MM.1S (cell line): ENCODE data around the gene QRFPR.

ENCODE experiments used
- DNase-seq: peaks from one replicate; pipeline ENCODE4 v3.0.0-alpha.2; 2015
- H2AFZ ChIP-seq: fragments of 300-600 bp; sonication (generic); 2 replicates; pipeline ENCODE4 v1.6.0; 2016; ENCODE audit warnings: antibody characterized with exemption, low read length
- H3F3A ChIP-seq: fragments of 300-600 bp; sonication (generic); 2 replicates; pipeline ENCODE4 v1.6.1; 2016; ENCODE audit warnings: mild to moderate bottlenecking, antibody characterized with exemption, low read length, moderate library complexity, mixed read lengths; ENCODE audit not compliant: insufficient read depth
- H3K27ac ChIP-seq: fragments of 300-600 bp; sonication (generic); 2 replicates; pipeline ENCODE4 v1.5.1; 2016; ENCODE audit warnings: mild to moderate bottlenecking, low read length
- H3K27me3 ChIP-seq: fragments of 300-600 bp; sonication (generic); replicated peaks from 2 replicates; pipeline ENCODE4 v1.6.0; 2016; ENCODE audit warnings: low read length; ENCODE audit not compliant: insufficient read depth
- H3K36me3 ChIP-seq: fragments of 300-600 bp; sonication (generic); replicated peaks from 2 replicates; pipeline ENCODE4 v1.6.1; 2016; ENCODE audit warnings: mild to moderate bottlenecking, low read length, mixed read lengths; ENCODE audit not compliant: insufficient read depth
- H3K4me1 ChIP-seq: fragments of 300-600 bp; sonication (generic); 2 replicates; pipeline ENCODE4 v1.6.1; 2016; ENCODE audit warnings: low read length, mixed read lengths
- H3K4me2 ChIP-seq: fragments of 300-600 bp; sonication (generic); 2 replicates; pipeline ENCODE4 v1.6.0; 2016; ENCODE audit warnings: low read depth, low read length
- H3K4me3 ChIP-seq: fragments of 300-600 bp; sonication (generic); 2 replicates; pipeline ENCODE4 v1.5.1; 2016; ENCODE audit warnings: low read length, mixed read lengths
- H3K79me2 ChIP-seq: fragments of 300-600 bp; sonication (generic); 2 replicates; pipeline ENCODE4 v1.6.1; 2016; ENCODE audit warnings: mixed run types, low read length, mixed read lengths
- H3K9ac ChIP-seq: fragments of 300-600 bp; sonication (generic); 2 replicates; pipeline ENCODE4 v1.6.1; 2016; ENCODE audit warnings: low read length, mixed read lengths
- H3K9me2 ChIP-seq: fragments of 300-600 bp; sonication (generic); replicated peaks from 2 replicates; pipeline ENCODE4 v1.6.1; 2016; ENCODE audit warnings: mild to moderate bottlenecking, low read length, mixed read lengths; ENCODE audit not compliant: insufficient read depth
- H3K9me3 ChIP-seq: fragments of 300-600 bp; sonication (generic); replicated peaks from 2 replicates; pipeline ENCODE4 v1.6.1; 2016; ENCODE audit warnings: mild to moderate bottlenecking, low read length, mixed read lengths; ENCODE audit not compliant: insufficient read depth
- H4K20me1 ChIP-seq: fragments of 300-600 bp; sonication (generic); 2 replicates; pipeline ENCODE4 v1.6.1; 2016; ENCODE audit warnings: mild to moderate bottlenecking, low read length, moderate library complexity, mixed read lengths; ENCODE audit not compliant: insufficient read depth
- EZH2 ChIP-seq: fragments of 300-600 bp; sonication (generic); optimal IDR thresholded peaks from 2 replicates; pipeline ENCODE3; 2017; ENCODE audit warnings: low read depth, mild to moderate bottlenecking, antibody characterized with exemption, low read length, mixed read lengths
- EZH2phosphoT487 ChIP-seq: fragments of 300-600 bp; sonication (generic); IDR thresholded peaks from 2 replicates; pipeline ENCODE4 v1.6.1; 2018; ENCODE audit warnings: antibody characterized with exemption, low read length
- TF ChIP-seq, protein P1 (sequence below): fragments of 300-600 bp; sonication (generic); IDR thresholded peaks from 2 replicates; pipeline ENCODE4 v1.5.1; 2016; ENCODE audit warnings: antibody characterized with exemption, low read length, mixed read lengths

Gene QRFPR

DNA sequence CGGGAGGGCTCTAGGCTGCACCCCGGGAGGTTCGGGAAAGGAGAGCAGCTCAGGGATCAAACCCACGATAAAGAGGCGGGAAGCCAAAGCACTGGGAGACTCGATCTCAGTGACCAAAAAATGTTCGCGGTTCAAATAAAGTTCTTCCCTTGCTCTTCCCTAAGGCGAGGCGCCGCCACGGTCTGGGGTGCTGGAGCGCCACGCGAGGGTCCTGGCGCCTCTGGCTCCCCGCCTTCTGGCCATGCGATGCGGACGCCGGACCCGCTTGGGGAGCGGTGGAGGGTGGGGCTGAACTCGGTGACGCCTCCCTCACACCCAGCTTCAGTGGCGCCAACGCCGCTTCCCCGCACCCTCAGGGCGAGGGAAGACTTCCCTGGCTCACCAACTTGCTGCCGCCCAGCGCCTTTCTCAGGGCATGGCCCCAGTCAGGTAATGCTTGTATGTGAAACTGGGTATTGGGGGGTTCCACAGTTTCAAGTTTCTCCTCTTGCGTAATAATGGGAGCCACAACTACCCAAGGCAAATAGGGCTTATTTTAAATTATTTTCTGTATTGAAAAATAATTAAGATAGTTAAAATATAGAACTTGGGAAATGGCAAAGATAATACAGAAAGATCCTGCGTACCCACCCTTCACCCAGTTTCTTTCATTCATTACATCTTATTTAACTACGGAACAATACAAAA, at the start of gene QRFPR:
QRFPR (minus strand) TSS at position 243 of the 687 bp plus-strand sequence. CDS start 371 bp downstream, outside the sequence.
- Histone ChIP-seq H3K4me1 (no peaks in the 10 kb centered on the region), H3K79me2 (no peaks in the 10 kb centered on the region), H3F3A (no peaks in the 10 kb centered on the region), H3K27me3 (0 out of 2 replicates have a peak, but pooled peaks cover 11% of the 10 kb centered on the region), H2AFZ (peak within 1 kb of the TSS; percentile 81), H3K27ac (no peak within 1 kb of the TSS), H3K4me3 (peak within 1 kb of the TSS; percentile 56), H3K9ac (no peak within 1 kb of the TSS), H3K9me3 (no peaks in the 10 kb centered on the region), H3K36me3 (no peaks in the 10 kb centered on the region), H3K4me2 (peak within 1 kb of the TSS; percentile 82), H4K20me1 (no peaks in the 10 kb centered on the region), H3K9me2 (no peaks in the 10 kb centered on the region)
- DNase-seq: no peak
- no peak for TF ChIP-seq EZH2phosphoT487
- TF ChIP-seq EZH2: no peak
- TF ChIP-seq, protein P1, sequence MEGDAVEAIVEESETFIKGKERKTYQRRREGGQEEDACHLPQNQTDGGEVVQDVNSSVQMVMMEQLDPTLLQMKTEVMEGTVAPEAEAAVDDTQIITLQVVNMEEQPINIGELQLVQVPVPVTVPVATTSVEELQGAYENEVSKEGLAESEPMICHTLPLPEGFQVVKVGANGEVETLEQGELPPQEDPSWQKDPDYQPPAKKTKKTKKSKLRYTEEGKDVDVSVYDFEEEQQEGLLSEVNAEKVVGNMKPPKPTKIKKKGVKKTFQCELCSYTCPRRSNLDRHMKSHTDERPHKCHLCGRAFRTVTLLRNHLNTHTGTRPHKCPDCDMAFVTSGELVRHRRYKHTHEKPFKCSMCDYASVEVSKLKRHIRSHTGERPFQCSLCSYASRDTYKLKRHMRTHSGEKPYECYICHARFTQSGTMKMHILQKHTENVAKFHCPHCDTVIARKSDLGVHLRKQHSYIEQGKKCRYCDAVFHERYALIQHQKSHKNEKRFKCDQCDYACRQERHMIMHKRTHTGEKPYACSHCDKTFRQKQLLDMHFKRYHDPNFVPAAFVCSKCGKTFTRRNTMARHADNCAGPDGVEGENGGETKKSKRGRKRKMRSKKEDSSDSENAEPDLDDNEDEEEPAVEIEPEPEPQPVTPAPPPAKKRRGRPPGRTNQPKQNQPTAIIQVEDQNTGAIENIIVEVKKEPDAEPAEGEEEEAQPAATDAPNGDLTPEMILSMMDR: no peak

DNA sequence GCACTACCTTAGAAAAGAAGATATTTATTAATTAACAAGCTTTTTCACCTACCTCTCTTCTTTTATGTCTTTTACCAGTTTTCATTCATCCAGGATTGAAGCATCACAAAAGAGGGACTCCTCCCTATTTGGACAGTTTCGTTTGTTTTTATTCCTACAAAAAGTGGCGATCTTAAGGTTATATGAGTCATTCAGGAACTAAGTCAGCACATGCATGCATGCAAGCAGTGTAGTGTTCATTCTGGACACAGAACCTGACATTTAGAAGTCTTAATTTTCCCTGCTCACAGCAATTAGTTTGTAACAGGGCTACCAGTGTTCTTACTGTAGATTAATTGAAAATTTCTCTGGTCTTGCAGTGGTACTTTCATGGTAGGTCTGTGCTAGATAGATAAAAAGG, 47.9 kb upstream of the QRFPR start:
- DNase-seq: no peak
- H3K27ac ChIP-seq: no peak overlapping the region
- no peak overlapping the region for H3K4me2 ChIP-seq

DNA sequence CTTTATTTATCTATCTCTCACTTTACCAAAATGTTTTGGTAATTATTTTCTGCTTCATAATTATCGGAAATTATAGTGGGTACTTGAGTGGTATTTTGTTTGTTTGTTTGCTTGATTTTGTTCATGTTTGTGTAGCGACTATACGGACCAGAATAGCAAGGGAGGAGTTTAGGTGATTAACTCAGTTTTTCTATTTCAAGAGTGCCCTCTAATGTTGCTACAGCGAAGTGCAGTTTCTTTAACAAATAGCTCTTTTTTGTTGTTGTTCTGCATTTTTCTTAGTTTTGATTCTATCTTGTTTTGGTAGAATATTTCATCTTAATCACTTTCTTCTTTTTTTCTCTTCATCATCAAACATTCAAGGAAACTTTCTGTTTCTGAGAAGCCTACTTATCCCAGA, 40.8 kb upstream of the QRFPR start:
- peak; percentile 26 for DNase-seq

More for the DNA sequence above, 47.9 kb upstream of the QRFPR start:
- Histone ChIP-seq H3K4me3 (no peak overlapping the region), H3K79me2 (no peaks in the 10 kb centered on the region), H3K4me1 (no peaks in the 10 kb centered on the region), H3K9ac (no peak overlapping the region), H4K20me1 (no peaks in the 10 kb centered on the region), H3F3A (no peaks in the 10 kb centered on the region), H3K36me3 (no peaks in the 10 kb centered on the region), H2AFZ (no peak overlapping the region), H3K9me2 (no peaks in the 10 kb centered on the region), H3K9me3 (no peaks in the 10 kb centered on the region), H3K27me3 (no peaks in the 10 kb centered on the region)
- no peak for TF ChIP-seq EZH2phosphoT487

More for the DNA sequence above, 40.8 kb upstream of the QRFPR start:
- no peak overlapping the region for H3K27ac ChIP-seq
- no peak overlapping the region for H3K9ac ChIP-seq
- H2AFZ ChIP-seq: no peak overlapping the region
- H3K79me2 ChIP-seq: no peaks in the 10 kb centered on the region
- no peaks in the 10 kb centered on the region for H3K27me3 ChIP-seq
- H4K20me1 ChIP-seq: no peaks in the 10 kb centered on the region
- no peaks in the 10 kb centered on the region for H3K9me3 ChIP-seq
- H3K9me2 ChIP-seq: no peaks in the 10 kb centered on the region
- TF ChIP-seq, protein P1: peak; percentile 54
- no peak for TF ChIP-seq EZH2phosphoT487
- no peak for TF ChIP-seq EZH2
- H3K4me2 ChIP-seq: no peak overlapping the region
- H3K4me1 ChIP-seq: no peaks in the 10 kb centered on the region
- H3K36me3 ChIP-seq: no peaks in the 10 kb centered on the region
- no peak overlapping the region for H3K4me3 ChIP-seq
- no peaks in the 10 kb centered on the region for H3F3A ChIP-seq
